Erythroblast (primary cell): ENCODE measurements around the gene HERC4.
"Not testable (repeated sequence)": the region's sequence is repeated elsewhere in the genome, so short reads cannot be mapped to it uniquely, and the experiment has no call there.

Experiments
- DNase-seq, 2 experiments: peaks; one replicate each; lab custom pipeline; 2025; lab: John Stamatoyannopoulos, UW
- GATA1 ChIP-seq: IDR thresholded peaks from 2 replicates; pipeline ENCODE4 v1.6.1; 2011; ENCODE audit warnings: low read depth, mild to moderate bottlenecking, control low read depth, low read length, moderate library complexity
- POLR2A ChIP-seq: IDR thresholded peaks from 2 replicates; pipeline ENCODE4 v1.6.1; 2011; ENCODE audit warnings: mild to moderate bottlenecking, low read length

HERC4 gene

DNA sequence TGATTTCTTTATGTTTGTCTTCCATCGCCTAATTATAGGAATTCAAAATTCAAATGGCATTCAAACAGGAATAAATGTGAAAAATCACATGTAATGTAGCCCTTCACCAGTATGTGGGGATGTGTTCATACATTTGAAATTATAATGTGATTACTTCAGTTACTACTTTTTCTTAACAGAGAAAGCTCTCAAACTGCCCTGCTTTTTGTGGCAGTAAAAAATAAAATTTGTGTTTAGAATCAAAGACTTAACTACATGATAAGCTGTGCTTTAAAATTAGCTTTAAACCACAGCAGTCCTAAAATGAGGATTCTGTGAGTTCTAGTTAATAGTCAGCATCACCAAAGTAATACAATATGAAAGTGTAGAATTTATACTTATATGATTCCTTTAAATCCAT is 7.8 kb upstream of the HERC4 start:
- TF ChIP-seq POLR2A = no peak
- TF ChIP-seq GATA1 = no peak
- no peak for DNase-seq

DNA sequence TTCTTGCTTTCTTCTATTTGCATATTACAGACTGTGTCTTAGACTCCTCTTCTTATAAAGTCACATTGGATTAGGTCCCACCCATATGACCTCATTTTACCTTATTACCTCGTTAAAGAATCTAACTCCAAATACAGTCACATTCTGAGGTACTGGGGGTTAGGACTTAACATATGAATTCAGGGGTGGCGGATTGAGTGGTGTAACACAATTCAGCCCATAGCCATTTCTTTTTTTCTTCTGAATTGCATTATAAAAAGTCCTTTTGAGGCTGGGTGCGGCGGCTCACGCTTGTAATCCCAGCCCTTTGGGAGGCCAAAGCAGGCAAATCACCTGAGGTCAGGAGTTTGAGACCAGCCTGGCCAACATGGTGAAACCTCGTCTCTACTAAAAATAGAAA is 6.8 kb upstream of the HERC4 start:
- DNase-seq = no peak
- TF ChIP-seq GATA1 = no peak
- no peak for TF ChIP-seq POLR2A

DNA sequence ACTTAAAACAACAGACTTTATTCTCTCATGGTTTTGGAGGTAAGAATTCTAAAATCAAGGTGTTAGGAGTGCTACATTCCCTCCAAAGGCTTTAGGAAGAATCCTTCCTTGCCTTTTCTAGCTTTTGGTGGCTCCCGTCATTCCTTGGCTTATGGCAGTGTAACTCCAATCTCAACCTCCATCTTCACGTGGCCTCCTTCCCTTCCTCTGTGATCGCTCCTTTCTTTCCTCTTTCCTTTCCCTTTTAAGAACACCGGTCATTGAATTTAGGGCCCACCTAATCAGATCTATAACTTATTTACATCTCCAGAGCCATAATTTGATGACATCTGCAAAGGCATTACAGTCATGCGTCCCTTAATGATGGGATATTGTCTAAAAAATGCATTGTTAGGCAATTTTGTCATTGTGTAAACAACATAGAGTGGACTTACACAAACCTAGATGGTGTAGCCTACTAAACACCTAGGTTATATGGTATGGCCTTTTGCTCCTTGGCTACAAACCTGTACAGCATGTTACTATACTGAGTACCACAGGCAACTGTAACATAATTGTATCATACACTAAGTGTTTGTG is 5.9 kb upstream of the HERC4 start:
- no peak for DNase-seq
- TF ChIP-seq GATA1 = no peak

DNA sequence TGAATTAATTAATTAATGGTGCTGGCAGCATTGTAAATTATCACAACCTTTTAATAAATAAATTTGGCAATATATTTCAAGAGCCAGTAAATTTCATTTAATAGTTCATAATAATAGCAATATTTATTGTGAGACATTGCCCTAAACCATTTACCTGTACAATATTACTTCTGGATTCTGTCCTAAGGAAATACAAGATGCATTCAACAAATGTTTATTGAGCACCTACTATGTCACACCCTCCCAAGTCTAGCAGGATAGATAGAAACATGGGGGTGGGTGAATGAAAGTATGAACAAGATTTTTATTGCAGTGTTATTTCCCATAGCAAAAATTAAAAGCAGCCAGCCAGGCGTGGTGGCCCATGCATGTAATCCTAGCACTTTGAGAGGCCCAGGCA is 4.4 kb upstream of the HERC4 start:
- no peak for DNase-seq
- TF ChIP-seq POLR2A (no peak), GATA1 (no peak)

DNA sequence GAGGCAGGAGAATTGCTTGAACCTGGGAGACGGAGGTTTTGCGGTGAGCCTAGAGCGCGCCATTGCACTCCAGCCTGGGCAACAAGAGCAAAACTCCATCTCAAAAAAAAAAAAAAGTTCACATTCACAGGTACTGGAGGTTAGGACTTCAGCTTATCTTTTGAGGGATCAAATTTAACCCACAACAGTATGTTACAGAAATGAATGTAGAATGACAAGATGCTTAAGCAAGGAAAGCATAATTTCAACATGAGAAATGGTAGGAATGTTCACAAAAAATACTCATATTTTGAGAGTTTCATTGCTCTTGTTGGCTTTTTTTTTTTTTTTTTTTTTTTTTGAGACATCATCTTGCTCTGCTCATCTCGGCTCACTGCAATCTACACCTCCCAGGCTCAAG is 1.9 kb upstream of the HERC4 start:
- no peak for TF ChIP-seq GATA1
- TF ChIP-seq POLR2A = no peak
- DNase-seq = no peak

DNA sequence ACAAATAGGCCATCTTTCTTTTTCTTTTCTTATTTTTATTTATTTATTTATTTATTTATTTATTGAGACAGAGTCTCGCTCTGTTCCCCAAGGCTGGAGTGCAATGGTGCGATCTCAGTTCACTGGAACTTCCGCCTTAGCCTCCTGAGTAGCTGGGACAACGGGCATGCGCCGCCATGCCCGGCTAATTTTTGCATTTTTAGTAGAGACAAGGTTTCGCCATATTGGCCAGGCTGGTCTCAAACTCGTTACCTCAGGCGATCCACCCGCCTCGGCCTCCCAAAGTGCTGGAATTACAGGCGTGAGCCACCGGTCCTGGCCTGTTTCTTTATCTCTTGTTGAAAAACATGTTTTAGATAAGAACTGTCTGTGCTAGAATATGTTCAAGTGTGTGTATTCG is 998 bp upstream of the HERC4 start:
- not testable (repeated sequence) for DNase-seq

DNA sequence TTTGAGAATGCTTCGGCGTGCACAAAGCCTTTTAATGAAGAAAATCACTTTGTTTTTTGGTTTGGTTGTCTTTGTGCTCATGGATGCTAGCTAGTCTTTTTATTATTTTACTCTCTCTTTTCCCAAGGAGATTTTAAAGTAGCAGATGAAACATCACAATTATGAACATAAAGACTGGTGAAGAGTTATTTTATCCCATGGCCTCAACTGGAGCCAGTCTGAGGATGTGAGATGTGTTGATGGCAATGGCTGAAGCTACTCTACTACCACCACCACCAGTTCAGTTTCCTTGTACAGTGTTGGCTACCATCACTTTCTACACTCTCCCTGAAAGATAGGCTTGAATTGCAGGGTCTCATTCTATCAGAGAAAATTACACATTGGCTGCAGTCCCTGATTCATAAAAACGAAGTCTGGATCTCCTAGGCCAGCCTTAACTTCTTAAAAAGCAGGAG is 494 bp upstream of the HERC4 start:
- TF ChIP-seq POLR2A (no peak), GATA1 (no peak)
- DNase-seq = peak in 1 of 2 experiments; percentile 39

DNA sequence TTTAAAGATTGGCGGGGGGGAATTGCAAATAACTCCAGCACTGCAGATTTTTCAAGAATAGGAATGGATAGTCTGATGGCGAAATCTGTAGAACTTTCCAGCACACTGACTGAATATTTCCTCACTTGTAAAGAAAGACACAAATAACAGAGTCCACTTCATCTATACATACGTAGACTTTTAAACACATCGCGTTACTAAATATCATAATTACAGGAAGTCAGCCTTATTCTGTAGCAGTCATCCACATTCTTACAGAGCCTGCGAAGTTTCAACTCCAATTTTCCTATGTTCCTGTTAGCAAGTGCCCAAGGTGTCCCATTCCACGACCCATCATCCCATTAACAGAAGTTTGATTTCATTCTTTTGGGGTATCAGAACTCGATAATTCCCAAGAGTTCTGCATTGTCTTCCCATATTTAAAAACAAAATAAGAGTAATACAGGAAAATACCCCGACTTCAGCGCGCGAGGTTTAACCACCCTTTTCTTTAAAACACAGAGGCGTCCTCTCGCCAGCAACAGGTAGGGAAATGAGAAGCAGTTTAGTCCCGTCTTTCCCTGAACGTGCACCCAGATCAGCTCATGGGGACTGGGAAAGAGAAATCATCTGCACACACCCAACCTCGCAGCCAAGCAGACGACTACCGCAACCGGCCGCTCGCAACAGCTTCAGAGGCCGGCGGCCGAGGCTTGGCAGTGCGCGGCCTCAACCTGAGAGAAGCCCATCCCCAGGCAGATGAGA is 880 bp downstream of the HERC4 start:
- TF ChIP-seq POLR2A (no peak), GATA1 (no peak)
- DNase-seq = peak in 1 of 2 experiments; percentile 49

DNA sequence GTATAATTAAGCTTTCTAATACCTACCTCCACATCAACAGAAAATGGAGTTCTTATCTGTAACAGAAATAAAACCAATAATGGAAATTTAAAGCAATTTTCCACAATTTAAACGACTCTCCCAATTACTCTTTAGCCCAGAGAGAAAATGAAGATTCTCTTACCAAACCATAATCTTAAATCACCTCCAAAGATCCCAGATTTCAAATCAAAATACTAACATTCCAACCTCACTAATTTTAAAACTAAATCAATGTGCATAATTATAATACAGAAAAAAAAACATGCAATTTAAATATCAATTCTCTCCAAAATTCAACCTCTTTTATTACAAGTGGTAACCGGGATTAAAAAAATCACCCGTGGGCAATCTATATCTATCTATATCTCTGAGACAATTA is 1.5 kb downstream of the HERC4 start:
- no peak for DNase-seq
- TF ChIP-seq POLR2A = no peak
- no peak for TF ChIP-seq GATA1

DNA sequence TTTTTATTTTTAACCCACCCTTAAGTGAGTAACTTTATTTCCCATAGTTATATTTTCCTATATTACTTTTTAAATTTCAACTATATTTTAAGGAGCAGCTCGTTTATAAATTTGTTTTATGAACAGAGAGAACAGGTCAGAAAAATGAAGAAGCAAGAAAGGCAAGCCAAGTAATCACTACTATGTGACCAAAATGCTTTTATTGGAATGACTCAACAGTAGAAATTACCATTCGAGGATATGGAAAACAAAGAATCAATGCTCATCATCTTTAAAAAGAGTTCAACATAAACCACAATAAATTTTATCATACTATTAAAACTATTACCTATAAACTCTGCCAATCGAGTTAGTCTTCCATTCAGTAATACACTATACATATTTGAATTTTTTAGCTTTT is 7.6 kb downstream of the HERC4 start:
- no peak for DNase-seq
- no peak for TF ChIP-seq GATA1
- TF ChIP-seq POLR2A = no peak

DNA sequence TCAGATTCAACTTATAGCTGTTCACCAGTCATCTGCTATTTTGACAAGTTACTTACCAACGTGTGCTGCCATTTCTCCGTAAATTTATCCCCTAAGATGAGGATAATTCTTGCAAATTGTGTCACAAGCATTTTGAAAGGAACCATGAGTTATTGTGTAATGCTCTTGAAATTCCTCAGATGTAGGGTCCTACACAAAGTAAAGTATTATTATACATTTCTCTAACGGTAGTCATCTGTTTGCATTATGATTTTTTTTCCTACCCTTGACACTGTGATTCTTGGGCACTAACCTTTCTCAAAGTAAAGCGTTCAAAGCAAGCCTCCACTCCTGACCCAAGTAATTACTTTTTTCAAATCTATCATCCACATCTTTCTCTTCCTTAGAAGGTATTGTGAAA is 8.1 kb downstream of the HERC4 start:
- TF ChIP-seq GATA1 (no peak), POLR2A (no peak)
- no peak for DNase-seq

DNA sequence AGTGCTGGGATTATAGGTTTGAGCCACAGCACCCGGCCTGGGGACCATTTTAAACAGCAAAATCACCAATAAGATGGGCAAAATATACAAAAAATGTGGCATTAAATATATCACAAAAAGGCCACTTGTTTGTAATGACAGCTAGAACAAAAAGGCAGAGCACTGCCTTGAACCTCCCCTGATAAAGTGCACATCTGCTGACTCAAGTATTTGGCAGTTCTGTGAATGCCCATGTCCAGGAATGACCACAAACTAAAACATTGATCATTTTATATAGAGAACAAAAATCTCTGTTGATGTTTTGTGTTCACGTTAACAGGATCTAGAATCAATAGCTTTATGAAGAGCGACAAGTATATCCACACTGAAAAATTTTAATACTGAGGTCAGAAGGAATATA is 21.5 kb downstream of the HERC4 start:
- TF ChIP-seq GATA1 (no peak), POLR2A (no peak)
- DNase-seq = no peak

DNA sequence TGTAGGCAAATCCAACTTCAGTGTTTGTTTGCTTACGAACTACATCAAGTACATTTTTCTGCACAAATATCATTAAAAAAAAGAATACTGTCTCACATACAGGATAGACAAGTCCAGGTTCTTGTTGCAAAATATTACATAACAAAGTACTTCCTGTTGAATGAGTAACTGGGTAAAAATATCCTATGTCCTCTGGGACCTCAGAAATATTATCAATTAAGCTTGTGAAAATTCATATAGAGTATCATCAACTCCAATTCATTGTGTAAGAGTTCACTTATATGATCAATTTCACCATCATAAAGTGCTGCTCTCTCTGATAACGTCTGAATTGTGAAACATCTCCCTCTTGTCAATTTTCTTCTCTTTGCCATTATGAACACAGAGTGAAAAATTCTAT is 22.6 kb downstream of the HERC4 start:
- DNase-seq = no peak
- TF ChIP-seq POLR2A (no peak), GATA1 (no peak)

DNA sequence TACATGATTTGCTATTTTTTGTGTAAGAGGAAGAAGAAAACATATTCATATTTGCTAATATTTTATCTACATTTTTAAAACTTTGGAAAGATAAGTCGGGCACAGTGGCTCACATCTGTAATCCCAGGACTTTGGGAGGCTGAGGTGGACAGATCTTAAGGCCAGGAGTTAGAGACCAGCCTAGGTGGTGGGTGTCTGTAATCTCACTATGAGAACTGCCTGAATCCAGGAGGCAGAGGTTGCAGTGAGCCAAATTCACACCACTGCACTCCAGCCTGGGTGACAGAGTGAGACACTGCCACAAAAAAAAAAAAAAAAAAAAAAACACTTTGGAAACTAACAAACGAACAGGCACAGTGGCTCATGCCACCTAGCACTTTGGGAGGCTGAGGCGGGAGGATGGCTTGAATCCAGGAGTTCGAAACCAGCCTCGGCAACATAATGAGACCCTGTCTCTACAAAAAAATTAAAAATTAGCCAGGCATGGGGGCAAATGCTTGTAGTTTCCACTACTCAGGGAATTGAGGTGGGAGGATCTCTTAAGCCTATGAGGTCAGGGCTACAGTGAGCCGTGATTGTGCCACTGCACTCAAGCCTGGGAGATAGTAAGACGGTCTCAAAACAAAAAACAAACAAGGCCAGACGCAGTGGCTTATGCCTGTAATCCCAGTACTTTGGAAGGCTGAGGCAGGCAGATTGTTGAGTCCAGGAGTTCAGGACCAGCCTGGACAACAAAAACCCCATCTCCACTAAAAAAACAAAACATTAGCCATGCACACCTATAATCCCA is 25.6 kb downstream of the HERC4 start:
- TF ChIP-seq GATA1 = no peak
- no peak for TF ChIP-seq POLR2A

More for the DNA sequence above, 25.6 kb downstream of the HERC4 start:
- DNase-seq = no peak
